GM10266 (cell line): ENCODE results near the gene CD74.

Source experiments
- DNase-seq: peaks from one replicate; pipeline ENCODE4 v3.0.0; 2012; ENCODE audit errors: extremely low spot score
- TF ChIP-seq, protein P1 (sequence below): IDR thresholded peaks from 2 replicates; pipeline ENCODE4 v1.5.1; 2012; ENCODE audit warnings: mild to moderate bottlenecking, low read depth; ENCODE audit not compliant: control insufficient read depth, insufficient read depth; ENCODE audit errors: missing control alignments

The CD74 gene

DNA sequence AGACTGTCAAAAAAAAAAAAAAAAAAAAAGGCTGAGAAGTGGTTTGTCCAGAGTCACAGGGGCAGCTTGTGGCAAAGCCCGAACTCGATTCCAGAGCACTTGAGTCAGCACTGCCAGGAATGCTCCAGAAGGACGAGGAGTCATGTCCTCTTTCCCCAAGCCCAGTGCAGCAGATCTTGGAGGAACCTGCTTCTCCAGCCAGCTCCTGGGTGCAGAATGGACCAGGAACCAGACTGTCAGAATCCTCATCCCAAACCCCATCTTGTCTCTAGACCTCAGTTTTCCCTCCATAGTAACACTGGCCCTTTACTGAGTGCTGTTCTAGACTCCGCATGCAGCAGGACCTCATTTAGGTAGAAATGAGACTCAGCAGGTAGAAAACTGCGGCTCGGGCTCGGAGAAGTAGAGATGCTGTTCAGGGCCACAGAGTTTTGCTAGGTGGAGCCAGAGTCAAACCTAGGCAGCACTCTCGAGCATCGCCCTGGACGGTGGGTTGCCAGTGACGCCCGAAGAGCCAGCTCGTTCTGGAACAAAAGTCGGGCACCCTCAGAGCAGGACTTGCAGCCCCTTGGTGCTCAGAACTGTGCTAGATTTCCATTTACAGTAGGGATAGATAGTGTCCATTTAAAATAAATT lies 15.4 kb downstream of the CD74 start:
- TF ChIP-seq, protein P1, sequence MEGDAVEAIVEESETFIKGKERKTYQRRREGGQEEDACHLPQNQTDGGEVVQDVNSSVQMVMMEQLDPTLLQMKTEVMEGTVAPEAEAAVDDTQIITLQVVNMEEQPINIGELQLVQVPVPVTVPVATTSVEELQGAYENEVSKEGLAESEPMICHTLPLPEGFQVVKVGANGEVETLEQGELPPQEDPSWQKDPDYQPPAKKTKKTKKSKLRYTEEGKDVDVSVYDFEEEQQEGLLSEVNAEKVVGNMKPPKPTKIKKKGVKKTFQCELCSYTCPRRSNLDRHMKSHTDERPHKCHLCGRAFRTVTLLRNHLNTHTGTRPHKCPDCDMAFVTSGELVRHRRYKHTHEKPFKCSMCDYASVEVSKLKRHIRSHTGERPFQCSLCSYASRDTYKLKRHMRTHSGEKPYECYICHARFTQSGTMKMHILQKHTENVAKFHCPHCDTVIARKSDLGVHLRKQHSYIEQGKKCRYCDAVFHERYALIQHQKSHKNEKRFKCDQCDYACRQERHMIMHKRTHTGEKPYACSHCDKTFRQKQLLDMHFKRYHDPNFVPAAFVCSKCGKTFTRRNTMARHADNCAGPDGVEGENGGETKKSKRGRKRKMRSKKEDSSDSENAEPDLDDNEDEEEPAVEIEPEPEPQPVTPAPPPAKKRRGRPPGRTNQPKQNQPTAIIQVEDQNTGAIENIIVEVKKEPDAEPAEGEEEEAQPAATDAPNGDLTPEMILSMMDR: no peak
- DNase-seq: no peak

GRCh38 chr5:150396267-150396666 lies 16.4 kb downstream of the CD74 start:
- TF ChIP-seq, protein P1: no peak
- DNase-seq: no peak

- TF ChIP-seq, protein P1: no peak
- no peak for DNase-seq
Measured at GRCh38 chr5:150395688-150395975, 17.1 kb downstream of the CD74 start.

DNA sequence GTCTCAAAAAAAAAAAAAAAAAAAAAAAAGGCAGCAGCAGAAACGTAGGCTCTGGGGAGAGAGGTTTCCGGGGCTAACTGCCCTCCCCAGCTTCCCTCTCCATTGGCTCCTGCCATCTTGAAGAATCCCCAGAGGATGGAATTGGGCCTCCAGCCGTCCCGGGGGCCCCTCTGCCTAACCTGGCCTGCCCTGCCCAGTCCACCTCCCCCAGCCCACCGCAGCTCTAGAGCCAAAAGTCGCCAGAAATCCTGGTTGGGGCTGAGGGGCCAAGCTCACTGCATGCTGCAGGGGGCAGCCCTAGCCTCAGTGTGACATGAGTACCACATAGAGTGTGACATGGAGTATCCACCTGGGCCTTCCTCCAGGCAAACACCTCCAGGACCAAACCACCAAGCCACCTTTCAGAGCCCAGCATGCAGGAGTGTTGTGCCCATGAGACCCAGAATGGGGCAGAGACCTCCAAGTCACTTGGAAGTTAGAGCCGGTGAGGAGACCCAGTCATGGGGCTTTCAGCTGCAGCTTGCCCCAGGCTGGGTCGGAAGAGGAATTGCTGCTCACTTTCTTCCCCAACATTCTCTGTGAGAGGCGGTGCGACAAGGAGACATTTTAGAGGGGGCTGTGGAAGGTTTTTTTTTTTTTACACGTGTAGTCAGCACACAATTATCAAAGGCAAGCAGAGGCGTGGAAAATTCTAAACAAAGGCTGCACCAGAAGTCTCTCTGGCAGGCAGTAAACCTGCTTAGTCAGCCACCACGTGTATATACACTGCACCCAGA lies 17.6 kb downstream of the CD74 start:
- DNase-seq: no peak
- TF ChIP-seq, protein P1: peak; percentile 6

- TF ChIP-seq, protein P1: no peak
- peak; percentile 59 for DNase-seq
Measured at GRCh38 chr5:150394131-150394530, 18.6 kb downstream of the CD74 start.

GRCh38 chr5:150393096-150393645 lies 19.5 kb downstream of the CD74 start:
- TF ChIP-seq, protein P1: no peak
- no peak for DNase-seq

- DNase-seq: no peak
- TF ChIP-seq, protein P1: no peak
Measured at GRCh38 chr5:150392680-150393079, 20.0 kb downstream of the CD74 start.
